Effector memory CD4-positive, alpha-beta T cell (primary cell): ENCODE results near the gene OTOP3.

Experiments used
- DNase-seq, 3 donors: peaks; one replicate each; pipeline ENCODE4 v3.0.0-alpha.2; 2020
- H3K27ac ChIP-seq: 2 replicates; pipeline ENCODE4 v1.7.0; 2013; ENCODE audit warnings: mild to moderate bottlenecking, low read length, moderate library complexity; ENCODE audit not compliant: insufficient read depth, poor library complexity, severe bottlenecking
- H3K27me3 ChIP-seq: replicated peaks from 2 replicates; pipeline ENCODE4 v1.7.0; 2013; ENCODE audit warnings: mild to moderate bottlenecking, low read length; ENCODE audit not compliant: insufficient read depth, control insufficient read depth, poor library complexity, severe bottlenecking
- H3K36me3 ChIP-seq: 2 replicates; pipeline ENCODE4 v1.7.0; 2013; ENCODE audit warnings: mild to moderate bottlenecking, low read length, moderate library complexity; ENCODE audit not compliant: control insufficient read depth, insufficient read depth
- H3K4me1 ChIP-seq: 2 replicates; pipeline ENCODE4 v1.7.0; 2013; ENCODE audit warnings: low read length, mild to moderate bottlenecking; ENCODE audit not compliant: control insufficient read depth, insufficient read depth, poor library complexity, severe bottlenecking
- H3K4me3 ChIP-seq: 2 replicates; pipeline ENCODE4 v1.7.0; 2013; ENCODE audit warnings: low read length, low read depth, mild to moderate bottlenecking; ENCODE audit not compliant: insufficient read depth, poor library complexity, severe bottlenecking
- H3K9me3 ChIP-seq: 2 replicates; pipeline ENCODE4 v1.7.0; 2013; ENCODE audit warnings: mild to moderate bottlenecking, low read length, moderate library complexity; ENCODE audit not compliant: control insufficient read depth

Gene OTOP3

DNA sequence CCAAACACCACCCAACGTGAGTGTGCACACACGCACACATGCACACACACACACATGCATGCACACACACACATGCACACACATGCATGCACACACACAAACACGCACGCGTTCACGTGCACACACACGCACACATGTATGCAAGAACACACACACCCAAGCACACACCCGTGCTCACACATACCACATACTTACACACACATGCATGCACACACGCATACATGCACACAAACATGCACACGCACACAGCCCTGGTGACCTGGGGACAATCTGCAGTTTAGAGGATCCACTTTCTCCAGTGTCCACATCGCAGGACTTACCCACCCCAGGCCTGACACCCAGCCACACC, 18.9 kb upstream of the OTOP3 start:
- H3K4me1 ChIP-seq, result no peaks in the 10 kb centered on the region
- H3K27me3 ChIP-seq, result no peaks in the 10 kb centered on the region
- no peak overlapping the region for H3K4me3 ChIP-seq
- no peak for DNase-seq
- H3K9me3 ChIP-seq, result no peaks in the 10 kb centered on the region
- no peaks in the 10 kb centered on the region for H3K36me3 ChIP-seq
- H3K27ac ChIP-seq, result no peak overlapping the region

DNA sequence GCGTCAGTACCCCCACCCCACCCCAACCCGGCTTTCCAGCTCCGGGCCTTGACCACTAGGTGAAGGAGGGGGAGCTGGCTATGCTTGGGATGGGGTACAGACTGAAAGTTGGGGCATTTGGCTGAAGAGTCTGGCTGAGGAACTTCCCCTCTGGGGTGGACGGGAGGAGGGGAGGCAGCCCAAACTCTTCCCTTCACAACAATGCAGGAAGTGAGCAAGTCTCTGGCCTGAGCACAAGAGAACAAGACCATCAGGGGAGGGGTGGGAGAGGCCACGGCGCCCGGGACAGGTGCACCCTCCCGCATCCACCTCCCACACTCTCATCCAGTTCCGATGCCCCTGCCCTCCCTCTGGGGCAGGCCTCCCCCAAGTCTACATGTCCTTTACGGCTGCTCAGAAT, 18.3 kb upstream of the OTOP3 start:
- H3K4me3 ChIP-seq, result no peak overlapping the region
- no peaks in the 10 kb centered on the region for H3K9me3 ChIP-seq
- H3K27me3 ChIP-seq, result peaks cover 3% of the 10 kb centered on the region
- H3K36me3 ChIP-seq, result no peaks in the 10 kb centered on the region
- no peak overlapping the region for H3K27ac ChIP-seq
- DNase-seq, result no peak
- peaks cover under 1% of the 10 kb centered on the region for H3K4me1 ChIP-seq

DNA sequence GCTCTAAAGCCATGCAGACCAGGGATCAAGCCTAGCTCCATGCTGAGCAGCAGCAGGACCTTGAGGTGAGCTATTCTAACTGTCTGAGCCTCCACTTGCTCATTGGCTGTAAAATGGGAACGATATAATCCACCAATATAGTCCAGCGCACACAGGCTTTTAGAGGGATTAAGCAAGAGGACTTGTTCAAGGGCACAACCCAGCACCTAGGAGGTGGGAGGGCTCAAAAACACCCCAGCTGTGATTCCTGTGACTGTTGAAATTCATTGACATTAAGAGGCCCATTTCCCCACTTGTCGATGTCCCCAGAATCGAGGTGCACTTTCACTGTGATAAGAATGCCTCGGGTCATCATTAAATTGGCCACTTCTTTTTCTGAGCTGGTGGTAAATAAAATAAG, 16.8 kb upstream of the OTOP3 start:
- Histone ChIP-seq H3K27ac (no peak overlapping the region), H3K36me3 (no peaks in the 10 kb centered on the region), H3K27me3 (peaks cover 16% of the 10 kb centered on the region), H3K4me3 (no peak overlapping the region), H3K9me3 (no peaks in the 10 kb centered on the region), H3K4me1 (peaks cover 15% of the 10 kb centered on the region)
- DNase-seq, result no peak

DNA sequence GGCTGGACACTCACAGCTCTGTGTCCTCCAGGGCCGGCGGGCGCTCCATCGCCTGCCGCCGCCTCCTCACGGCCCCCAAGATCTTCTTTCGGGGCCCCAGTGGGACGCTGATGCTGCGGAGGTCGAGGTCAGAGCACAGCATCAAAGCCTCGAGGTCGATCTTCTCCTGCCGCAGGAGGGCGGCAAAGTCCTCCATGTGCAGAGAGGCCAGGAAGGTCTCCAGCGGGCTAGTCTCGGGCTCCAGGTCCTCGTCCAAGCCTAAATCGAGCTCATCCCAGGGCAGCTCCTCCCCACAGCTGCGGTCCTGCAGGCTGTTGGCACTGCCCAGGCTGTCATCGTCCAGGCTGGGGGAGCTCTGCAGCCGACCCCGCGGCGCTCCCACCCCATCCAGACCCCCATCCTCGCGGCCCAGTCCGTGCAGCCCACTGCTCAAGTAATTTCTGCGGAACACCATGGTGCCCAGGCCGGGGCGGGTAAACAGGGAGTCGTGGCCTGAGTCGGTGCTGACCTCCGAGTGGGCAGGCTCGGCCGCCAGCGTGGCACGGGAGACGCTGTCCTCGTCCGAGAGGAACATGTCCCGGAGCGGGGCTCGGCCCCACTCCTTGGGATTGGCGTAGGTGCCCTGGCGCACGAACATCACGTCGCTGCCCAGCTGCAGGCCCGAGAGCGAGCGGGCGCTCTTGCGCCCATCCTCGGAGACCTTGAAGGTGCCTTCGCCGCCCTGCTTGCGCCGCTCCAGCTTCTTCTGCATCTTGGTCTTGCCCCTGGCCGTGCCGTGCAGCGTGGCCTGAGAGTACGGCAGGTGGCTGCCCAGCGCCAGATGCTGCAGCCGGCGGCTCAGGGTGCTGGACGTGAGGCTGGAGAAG, 16.0 kb upstream of the OTOP3 start:
- no peak for DNase-seq
- Histone ChIP-seq H3K4me3 (no peak overlapping the region), H3K27me3 (peaks cover 24% of the 10 kb centered on the region), H3K9me3 (no peaks in the 10 kb centered on the region), H3K36me3 (no peaks in the 10 kb centered on the region), H3K4me1 (peaks cover 22% of the 10 kb centered on the region), H3K27ac (no peak overlapping the region)

DNA sequence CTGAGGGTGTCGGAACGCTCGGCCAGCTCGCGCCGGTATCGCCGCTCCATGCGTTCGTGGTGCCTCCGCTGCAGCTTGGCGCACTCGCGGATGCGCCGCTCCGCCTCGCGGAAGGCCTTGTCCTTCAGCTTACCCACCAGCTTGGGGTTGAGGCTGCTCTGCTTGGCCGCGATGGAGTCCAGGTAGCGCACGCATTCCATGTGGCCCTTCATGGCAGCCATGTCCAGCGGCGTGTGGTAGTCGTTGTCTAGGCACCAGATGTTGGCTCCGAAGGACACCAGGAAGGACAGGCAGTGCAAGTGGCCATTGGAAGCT, 15.4 kb upstream of the OTOP3 start:
- no peak overlapping the region for H3K4me3 ChIP-seq
- H3K9me3 ChIP-seq, result no peaks in the 10 kb centered on the region
- H3K27ac ChIP-seq, result no peak overlapping the region
- no peak for DNase-seq
- peaks cover 22% of the 10 kb centered on the region for H3K4me1 ChIP-seq
- H3K27me3 ChIP-seq, result peaks cover 30% of the 10 kb centered on the region
- no peaks in the 10 kb centered on the region for H3K36me3 ChIP-seq

DNA sequence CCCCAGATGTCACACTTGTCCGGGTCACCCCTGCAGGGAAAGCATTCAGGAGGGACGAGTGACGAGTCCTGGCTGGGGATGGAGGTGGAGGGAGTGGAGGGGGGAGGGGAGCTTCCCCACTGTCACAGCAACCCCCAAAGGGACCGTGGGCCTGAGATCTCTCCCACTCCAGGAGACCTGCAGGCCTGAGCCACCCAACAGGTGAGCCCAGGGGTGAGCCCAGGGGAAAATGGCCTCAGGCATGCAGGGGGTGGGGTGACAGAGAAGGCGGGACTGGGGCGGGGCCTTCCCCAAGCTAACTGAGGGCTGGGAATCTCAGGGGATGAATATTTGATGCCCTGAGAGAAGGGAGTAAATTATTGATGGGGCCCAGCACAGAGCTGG, 15.1 kb upstream of the OTOP3 start:
- no peak overlapping the region for H3K27ac ChIP-seq
- no peaks in the 10 kb centered on the region for H3K36me3 ChIP-seq
- H3K9me3 ChIP-seq, result no peaks in the 10 kb centered on the region
- H3K4me3 ChIP-seq, result no peak overlapping the region
- no peak for DNase-seq
- peaks cover 22% of the 10 kb centered on the region for H3K4me1 ChIP-seq
- H3K27me3 ChIP-seq, result peaks cover 32% of the 10 kb centered on the region

DNA sequence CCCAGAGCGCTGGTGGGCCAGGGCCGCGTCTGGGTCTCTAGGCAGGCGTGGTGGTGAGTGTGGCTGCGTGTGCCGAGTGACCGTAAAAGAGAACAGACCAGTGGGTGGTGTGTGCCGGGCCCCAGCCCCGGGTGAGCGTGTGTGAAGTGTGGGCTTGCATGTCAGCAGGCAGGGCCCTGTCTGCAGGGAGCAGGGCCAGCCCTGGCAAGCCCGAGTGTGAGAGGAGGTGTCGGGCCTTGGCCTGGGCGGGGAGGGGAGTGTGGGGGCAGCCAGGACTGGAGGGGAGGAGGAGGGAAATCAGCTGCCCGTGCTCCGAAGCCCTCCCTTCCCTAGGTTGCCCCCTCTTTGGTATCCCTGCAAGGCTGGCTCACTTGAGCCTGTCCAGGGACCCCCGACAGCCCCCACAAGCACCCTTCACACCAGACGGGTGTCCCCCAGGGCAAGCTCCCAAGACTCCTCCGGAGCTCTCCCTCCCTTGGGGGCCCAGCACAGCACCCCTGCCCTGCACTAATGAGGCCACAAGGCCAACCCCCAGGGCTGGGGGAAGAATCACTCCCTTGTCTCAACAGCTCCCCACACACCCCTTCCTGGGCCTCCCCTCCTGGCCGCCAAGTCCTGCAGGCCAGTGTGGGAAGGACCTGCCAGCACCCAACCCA, 14.5 kb upstream of the OTOP3 start:
- H3K4me3 ChIP-seq, result no peak overlapping the region
- H3K27me3 ChIP-seq, result peaks cover 32% of the 10 kb centered on the region
- H3K36me3 ChIP-seq, result no peaks in the 10 kb centered on the region
- H3K4me1 ChIP-seq, result peaks cover 22% of the 10 kb centered on the region
- DNase-seq, result no peak
- no peak overlapping the region for H3K27ac ChIP-seq
- H3K9me3 ChIP-seq, result no peaks in the 10 kb centered on the region

DNA sequence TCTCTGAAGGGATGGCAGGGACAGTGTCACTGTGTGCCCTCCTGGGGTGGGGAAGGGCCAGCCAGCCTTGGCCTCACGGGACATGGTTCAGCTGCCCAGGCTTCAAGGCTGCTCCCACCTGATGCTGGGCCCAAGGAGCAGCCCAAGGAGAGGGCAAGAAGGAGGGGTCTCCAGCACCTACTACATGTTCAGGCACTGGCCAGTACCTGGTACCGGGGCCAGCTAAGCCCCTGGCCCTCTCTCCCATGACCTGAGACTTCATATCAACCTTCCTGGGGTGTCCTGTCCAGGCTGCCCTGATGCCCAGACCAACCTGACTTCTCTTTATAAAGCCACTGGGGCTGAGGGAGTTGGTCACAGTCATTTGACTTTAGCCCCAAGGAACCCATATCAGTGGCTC, 13.9 kb upstream of the OTOP3 start:
- no peaks in the 10 kb centered on the region for H3K36me3 ChIP-seq
- no peak for DNase-seq
- H3K9me3 ChIP-seq, result no peaks in the 10 kb centered on the region
- no peak overlapping the region for H3K27ac ChIP-seq
- H3K4me3 ChIP-seq, result no peak overlapping the region
- H3K27me3 ChIP-seq, result peaks cover 32% of the 10 kb centered on the region
- H3K4me1 ChIP-seq, result peaks cover 22% of the 10 kb centered on the region

DNA sequence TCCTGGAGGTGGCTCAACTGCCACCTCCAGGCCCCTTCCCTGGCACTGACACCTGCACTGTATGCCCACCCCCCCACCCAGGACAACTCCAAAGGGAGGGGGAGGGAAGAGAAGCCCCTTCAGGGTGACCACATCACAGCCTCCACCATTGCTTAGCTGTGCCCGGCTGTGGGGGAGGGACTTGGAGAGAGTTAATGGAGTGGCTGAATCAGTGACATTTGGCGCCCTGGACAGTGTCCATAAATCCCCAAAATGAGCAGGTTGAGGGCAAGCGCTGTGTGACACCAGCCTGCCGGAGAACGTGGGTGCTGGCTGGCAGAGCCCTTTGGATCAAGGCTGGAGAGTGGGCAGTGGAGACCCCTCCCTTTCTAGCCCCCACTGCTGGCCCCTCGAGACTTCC, 13.5 kb upstream of the OTOP3 start:
- no peaks in the 10 kb centered on the region for H3K9me3 ChIP-seq
- DNase-seq, result no peak
- H3K36me3 ChIP-seq, result no peaks in the 10 kb centered on the region
- peaks cover 32% of the 10 kb centered on the region for H3K27me3 ChIP-seq
- no peak overlapping the region for H3K4me3 ChIP-seq
- no peak overlapping the region for H3K27ac ChIP-seq
- peaks cover 22% of the 10 kb centered on the region for H3K4me1 ChIP-seq

DNA sequence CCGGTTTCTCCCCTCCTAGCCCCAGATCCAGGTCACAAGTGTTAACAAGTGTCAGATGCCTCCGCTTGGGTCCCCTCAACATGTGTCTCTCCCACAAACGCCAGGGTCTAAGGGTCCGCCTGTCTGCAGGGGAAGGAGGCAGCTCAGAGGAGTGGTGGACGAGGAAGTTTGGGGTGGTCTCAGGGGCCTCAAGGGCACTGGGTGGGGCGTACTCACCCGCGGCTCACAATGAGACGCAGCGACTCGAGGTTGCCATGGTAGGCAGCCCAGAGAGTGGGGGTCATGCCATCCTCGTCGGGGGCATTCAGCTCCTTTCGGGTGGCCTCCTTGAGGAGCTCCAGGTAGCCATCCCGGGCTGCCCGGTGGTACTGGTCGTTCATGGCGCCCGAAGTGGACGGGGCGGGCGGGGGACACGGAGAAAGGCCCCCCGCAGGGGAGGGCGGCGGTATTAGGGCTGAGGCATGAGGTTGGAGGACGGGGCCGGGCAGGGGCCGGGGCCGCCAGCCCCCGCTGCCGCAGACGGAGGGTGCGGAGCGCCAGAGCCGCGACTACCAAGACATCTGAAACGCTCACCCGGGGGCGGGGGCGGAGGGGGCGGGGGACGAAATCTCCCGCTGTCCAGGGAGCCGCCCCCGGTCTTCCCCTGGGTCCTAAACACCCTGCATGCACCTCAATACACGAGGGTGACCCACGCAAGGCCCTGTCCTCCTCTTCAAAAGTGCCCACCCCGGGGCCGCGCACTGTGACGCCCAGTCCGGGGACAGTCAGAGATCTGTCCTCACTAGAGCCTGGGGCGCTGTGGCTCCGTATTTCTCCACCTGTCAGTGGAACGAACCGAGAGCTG, 12.8 kb upstream of the OTOP3 start, which contains the start of gene USH1G:
Gene USH1G, minus strand, starts transcription at position 562 of the 844 bp plus-strand sequence. Its CDS starts 182 bp downstream, at position 380.
- peaks cover 32% of the 10 kb centered on the region for H3K27me3 ChIP-seq
- no peaks in the 10 kb centered on the region for H3K9me3 ChIP-seq
- peaks cover 22% of the 10 kb centered on the region for H3K4me1 ChIP-seq
- no peak for DNase-seq
- H3K4me3 ChIP-seq, result peak within 1 kb of the TSS; percentile 37
- H3K27ac ChIP-seq, result no peak within 1 kb of the TSS
- H3K36me3 ChIP-seq, result no peaks in the 10 kb centered on the region
